Measurements from ENCODE around the gene FAM170B.

The FAM170B gene

DNA sequence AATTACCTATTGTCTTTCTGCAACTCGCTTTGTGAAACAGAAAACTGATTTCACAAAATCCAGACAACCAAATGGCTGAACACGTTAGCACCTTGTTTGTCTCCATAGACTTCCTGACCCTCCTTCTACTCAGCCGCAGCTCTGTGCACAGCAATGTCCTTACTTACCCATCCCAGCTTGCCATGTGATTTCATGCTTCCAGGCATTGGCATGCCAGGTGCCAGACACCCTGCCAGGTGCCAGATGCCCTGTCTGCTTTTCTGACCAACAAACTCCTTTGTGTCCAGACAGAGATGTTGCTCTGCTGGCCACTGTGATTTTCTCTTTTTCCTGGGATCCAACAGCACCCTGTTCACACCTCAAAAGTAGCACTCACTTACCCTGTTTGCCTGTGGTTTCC is 16.1 kb upstream of the FAM170B start:
- Histone ChIP-seq H3F3A (ENCODE audit: insufficient read depth, low read length) (no peaks in the 10 kb centered on the region), H3K27ac (ENCODE audit: low read depth, low read length, poor library complexity, severe bottlenecking) (no peak overlapping the region), H3K79me2 (ENCODE audit: insufficient read depth, low read length) (no peaks in the 10 kb centered on the region), H3K27me3 (ENCODE audit: insufficient read depth, low read length) (0 out of 2 replicates have a peak, but pooled peaks cover 5% of the 10 kb centered on the region), H3K9ac (ENCODE audit: low read length) (no peak overlapping the region), H3K9me2 (ENCODE audit: low read depth, low read length) (no peaks in the 10 kb centered on the region), H3K9me3 (ENCODE audit: low read length) (no peaks in the 10 kb centered on the region), H3K4me1 (ENCODE audit: insufficient read depth, low read length, severe bottlenecking) (no peaks in the 10 kb centered on the region), H3K4me2 (ENCODE audit: low read length) (no peak overlapping the region), H4K20me1 (ENCODE audit: insufficient read depth, low read length) (no peaks in the 10 kb centered on the region), H2AFZ (ENCODE audit: low read length) (no peak overlapping the region), H3K36me3 (ENCODE audit: insufficient read depth, low read length) (no peaks in the 10 kb centered on the region), H3K4me3 (ENCODE audit: low read depth, low read length, poor library complexity, severe bottlenecking) (no peak overlapping the region)
- TF ChIP-seq CTCF (IDR thresholded peaks at IDR 0.05; ENCODE audit: low read length) = no peak
- no peak for TF ChIP-seq EZH2 (IDR thresholded peaks at IDR 0.05; ENCODE audit: borderline replicate concordance, low read length)

GRCh38 chr10:49144058-49144720 is 10.4 kb upstream of the FAM170B start:
- Histone ChIP-seq H3K27me3 (ENCODE audit: insufficient read depth, low read length) (no peaks in the 10 kb centered on the region), H3F3A (ENCODE audit: insufficient read depth, low read length) (no peaks in the 10 kb centered on the region), H3K4me2 (ENCODE audit: low read length) (no peak overlapping the region), H3K36me3 (ENCODE audit: insufficient read depth, low read length) (no peaks in the 10 kb centered on the region), H3K4me3 (ENCODE audit: low read depth, low read length, poor library complexity, severe bottlenecking) (no peak overlapping the region), H4K20me1 (ENCODE audit: insufficient read depth, low read length) (no peaks in the 10 kb centered on the region), H3K9me3 (ENCODE audit: low read length) (no peaks in the 10 kb centered on the region), H3K9ac (ENCODE audit: low read length) (no peak overlapping the region), H3K9me2 (ENCODE audit: low read depth, low read length) (no peaks in the 10 kb centered on the region), H2AFZ (ENCODE audit: low read length) (no peak overlapping the region), H3K27ac (ENCODE audit: low read depth, low read length, poor library complexity, severe bottlenecking) (no peak overlapping the region), H3K4me1 (ENCODE audit: insufficient read depth, low read length, severe bottlenecking) (no peaks in the 10 kb centered on the region), H3K79me2 (ENCODE audit: insufficient read depth, low read length) (no peaks in the 10 kb centered on the region)
- no peak for TF ChIP-seq CTCF (IDR thresholded peaks at IDR 0.05; ENCODE audit: low read length)
- TF ChIP-seq EZH2 (IDR thresholded peaks at IDR 0.05; ENCODE audit: borderline replicate concordance, low read length) = no peak

- H3K27me3 ChIP-seq (ENCODE audit: insufficient read depth, low read length) = no peaks in the 10 kb centered on the region
- H3K4me3 ChIP-seq (ENCODE audit: low read depth, low read length, poor library complexity, severe bottlenecking) = no peak overlapping the region
- H2AFZ ChIP-seq (ENCODE audit: low read length) = no peak overlapping the region
- no peaks in the 10 kb centered on the region for H3K79me2 ChIP-seq (ENCODE audit: insufficient read depth, low read length)
- H3K27ac ChIP-seq (ENCODE audit: low read depth, low read length, poor library complexity, severe bottlenecking) = no peak overlapping the region
- TF ChIP-seq CTCF (IDR thresholded peaks at IDR 0.05; ENCODE audit: low read length) (no peak), EZH2 (IDR thresholded peaks at IDR 0.05; ENCODE audit: borderline replicate concordance, low read length) (no peak)
- no peak overlapping the region for H3K4me2 ChIP-seq (ENCODE audit: low read length)
- no peaks in the 10 kb centered on the region for H3K9me2 ChIP-seq (ENCODE audit: low read depth, low read length)
- H3K4me1 ChIP-seq (ENCODE audit: insufficient read depth, low read length, severe bottlenecking) = no peaks in the 10 kb centered on the region
- no peaks in the 10 kb centered on the region for H3K36me3 ChIP-seq (ENCODE audit: insufficient read depth, low read length)
- no peaks in the 10 kb centered on the region for H4K20me1 ChIP-seq (ENCODE audit: insufficient read depth, low read length)
- H3K9me3 ChIP-seq (ENCODE audit: low read length) = no peaks in the 10 kb centered on the region
- no peaks in the 10 kb centered on the region for H3F3A ChIP-seq (ENCODE audit: insufficient read depth, low read length)
- no peak overlapping the region for H3K9ac ChIP-seq (ENCODE audit: low read length)
These were observed 9.4 kb upstream of the FAM170B start for GRCh38 chr10:49143249-49143648.

Data from OCI-LY1 (cell line).